HepG2 (cell line): Measurements from ENCODE around the gene HS6ST1. TPM values are rescaled to one million over a fixed set of nuclear protein-coding genes. Genes with fewer than 3 reads are reported as not detected.

Source experiments
- AHR ChIP-seq: IDR thresholded peaks from 2 replicates; pipeline ENCODE4 v1.6.1; 2018; ENCODE audit warnings: missing genetic modification reagents, missing compliant biosample characterization
- ATF7 ChIP-seq, 2 experiments: fragments of 450-650 bp in 1 of 2; sonication (generic) in 1 of 2; formaldehyde crosslinking in 1 of 2; IDR thresholded peaks; 2 replicates each; pipeline versions ENCODE4 v1.4.0 to v1.6.1; 2016 to 2020; ENCODE audit warnings: antibody characterized with exemption in 1 of 2, mild to moderate bottlenecking in 1 of 2, missing genetic modification reagents in 1 of 2
- BHLHE40 ChIP-seq: IDR thresholded peaks from 2 replicates; pipeline ENCODE4 v1.6.1; 2011; ENCODE audit warnings: low read length, improper control_type of control experiment
- DMAP1 ChIP-seq: IDR thresholded peaks from 2 replicates; pipeline ENCODE4 v1.6.1; 2016
- KDM3A ChIP-seq: IDR thresholded peaks from 2 replicates; pipeline ENCODE4 v1.6.1; 2018; ENCODE audit warnings: low read depth, missing compliant biosample characterization
- NR2F6 ChIP-seq, 2 experiments: IDR thresholded peaks; 2 replicates each; pipeline ENCODE4 v1.6.1; 2016; ENCODE audit warnings: antibody characterized with exemption in 1 of 2, mild to moderate bottlenecking in 1 of 2
- PBX2 ChIP-seq: IDR thresholded peaks from 2 replicates; pipeline ENCODE4 v1.6.1; 2016; ENCODE audit warnings: control low read depth
- POLR2G ChIP-seq: fragments of 200-400 bp; formaldehyde crosslinking; IDR thresholded peaks from 2 replicates; pipeline ENCODE4 v1.6.1; 2018; ENCODE audit warnings: mild to moderate bottlenecking, low read depth, low read length, moderate library complexity
- SAP130 ChIP-seq: IDR thresholded peaks from 2 replicates; pipeline ENCODE4 v1.6.1; 2016; ENCODE audit warnings: low read depth
- SP4 ChIP-seq: sonication (generic); formaldehyde crosslinking; IDR thresholded peaks from 2 replicates; pipeline ENCODE4 v1.8.1; 2023; ENCODE audit warnings: mild to moderate bottlenecking, missing genetic modification reagents
- THRA ChIP-seq: sonication (generic); formaldehyde crosslinking; IDR thresholded peaks from 2 replicates; pipeline ENCODE4 v1.4.0; 2020; ENCODE audit warnings: missing genetic modification reagents, borderline replicate concordance
- YY1 ChIP-seq: IDR thresholded peaks from 2 replicates; pipeline ENCODE4 v1.6.1; 2011; ENCODE audit warnings: low read length, low read depth, moderate library complexity, mild to moderate bottlenecking; ENCODE audit not compliant: insufficient read depth, insufficient replicate concordance
- ZC3H13 ChIP-seq: sonication (generic); formaldehyde crosslinking; IDR thresholded peaks from 2 replicates; pipeline ENCODE4 v1.8.1; 2023; ENCODE audit warnings: mild to moderate bottlenecking, missing genetic modification reagents, moderate library complexity
- ZNF292 ChIP-seq: sonication (generic); formaldehyde crosslinking; IDR thresholded peaks from 2 replicates; pipeline ENCODE4 v1.8.1; 2022; ENCODE audit warnings: mild to moderate bottlenecking, low read depth, missing genetic modification reagents, borderline replicate concordance
- ZZZ3 ChIP-seq: sonication (generic); formaldehyde crosslinking; IDR thresholded peaks from 2 replicates; pipeline ENCODE4 v1.4.0; 2020; ENCODE audit warnings: missing genetic modification reagents, mild to moderate bottlenecking, borderline replicate concordance
- polyA plus RNA-seq, 8 experiments: library from polyadenylated mRNA; depleted of rRNA in 3 of 8; stranded (reverse) in 7 of 8; unstranded in 1 of 8; fragments of >200 nt; fragmentation: Illumina TruSeq in 4 of 8; extraction: Trizol in 4 of 8; gene quantifications; 2 replicates each; pipeline versions ENCODE4 v1.2.1 to v1.2.3, GENCODE V29; 2011 to 2016; ENCODE audit warnings: low read depth in 4 of 8, missing spikeins in 1 of 8, mixed read lengths in 1 of 8; ENCODE audit not compliant: insufficient read depth in 1 of 8
- total RNA-seq, 5 experiments: library from RNA; depleted of rRNA; stranded (reverse); fragments of >200 nt; fragmentation: Illumina TruSeq; extraction: Trizol; gene quantifications; 2 replicates each; pipeline ENCODE4 v1.2.3, GENCODE V29; 2016; ENCODE audit warnings: low read depth in 1 of 5
- TF ChIP-seq, protein P1 (sequence below): sonication (generic); formaldehyde crosslinking; IDR thresholded peaks from 2 replicates; pipeline ENCODE4 v1.5.0; 2020; ENCODE audit warnings: missing genetic modification reagents, mild to moderate bottlenecking, borderline replicate concordance
- TF ChIP-seq, protein P2 (sequence below): sonication (generic); formaldehyde crosslinking; IDR thresholded peaks from 2 replicates; pipeline ENCODE4 v1.5.1; 2020; ENCODE audit warnings: mild to moderate bottlenecking, missing genetic modification reagents
- TF ChIP-seq, protein P3 (sequence below): sonication (generic); formaldehyde crosslinking; IDR thresholded peaks from 2 replicates; pipeline ENCODE4 v1.4.0; 2020; ENCODE audit warnings: missing genetic modification reagents

Gene HS6ST1
- total and polyA plus RNA-seq, 2 of the 13 experiments (the other 11 are each of a cell fraction or from before 2014, with no cell fraction given) = 34.5 to 84.6 TPM

DNA sequence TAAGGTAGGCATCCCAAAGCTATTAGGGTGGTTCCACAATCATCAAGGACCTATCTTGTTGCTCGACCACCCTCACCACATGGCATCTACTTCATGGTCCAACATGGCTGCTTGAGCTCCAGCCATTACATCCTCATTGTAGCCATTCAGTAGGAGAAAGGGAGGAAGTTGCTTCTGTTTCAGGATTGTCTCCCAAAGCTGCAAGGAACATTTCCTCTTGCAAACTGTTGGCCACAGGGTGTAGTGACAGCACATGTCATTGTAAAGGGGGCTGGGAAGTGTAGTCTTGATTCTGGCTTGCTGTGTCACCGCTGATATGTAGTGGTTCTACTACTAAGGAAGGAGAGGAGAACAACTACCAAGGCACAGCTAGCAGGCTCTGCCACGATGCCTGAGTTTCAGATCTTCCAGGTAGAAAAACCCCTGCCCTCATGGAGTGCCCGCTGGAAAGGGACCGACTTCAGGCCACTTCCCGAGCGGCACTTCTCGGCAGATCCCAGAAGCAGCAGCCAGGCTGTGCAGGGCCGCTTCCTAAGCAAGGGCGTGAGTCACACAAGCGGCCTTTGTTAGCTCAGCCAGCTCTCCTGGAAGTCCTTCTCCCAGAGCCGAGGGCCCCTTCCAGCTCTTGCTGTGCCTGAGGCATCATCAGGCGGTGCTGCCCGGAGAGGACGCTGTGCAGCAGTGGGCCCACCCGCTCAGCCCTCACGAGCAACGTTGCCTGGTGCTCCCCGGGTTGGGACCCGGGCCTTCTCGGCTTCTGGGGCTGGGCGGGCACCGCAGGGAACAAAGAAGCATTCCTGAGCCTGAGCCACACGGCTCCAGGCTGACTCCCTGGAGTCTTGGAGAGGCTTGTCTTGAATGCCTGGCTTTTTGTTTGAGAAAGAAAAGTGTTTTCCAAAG lies 58.2 kb downstream of the HS6ST1 start (continued):
- TF ChIP-seq BHLHE40 (no peak), POLR2G (peak; percentile 73), SAP130 (peak; percentile 65; the same call in 1 of the 2 replicates), ZC3H13 (CRISPR knock-in tag) (peak; percentile 18; the same call in 1 of the 2 replicates), DMAP1 (CRISPR knock-in tag) (peak; percentile 30; the same call in 1 of the 2 replicates), ZZZ3 (CRISPR knock-in tag) (no peak; the same call in 1 of the 2 replicates), PBX2 (CRISPR knock-in tag) (no peak), YY1 (peak; percentile 57), SP4 (peak; percentile 63), ATF7 (IDR thresholded peaks at IDR 0.05) (no peak), ATF7 (CRISPR knock-in tag; IDR thresholded peaks at IDR 0.05) (peak; percentile 62; the same call in 1 of the 2 replicates), THRA (CRISPR knock-in tag) (peak; percentile 52; the same call in 1 of the 2 replicates), AHR (CRISPR knock-in tag) (peak; percentile 67; the same call in 1 of the 2 replicates), NR2F6 (IDR thresholded peaks at IDR 0.05) (no peak), NR2F6 (CRISPR knock-in tag; IDR thresholded peaks at IDR 0.05) (0 out of 2 replicates have a peak, but pooled peaks have one; percentile 16), KDM3A (CRISPR knock-in tag) (peak; percentile 91; the same call in 1 of the 2 replicates), ZNF292 (CRISPR knock-in tag) (peak; percentile 96)
- TF ChIP-seq, protein P1, sequence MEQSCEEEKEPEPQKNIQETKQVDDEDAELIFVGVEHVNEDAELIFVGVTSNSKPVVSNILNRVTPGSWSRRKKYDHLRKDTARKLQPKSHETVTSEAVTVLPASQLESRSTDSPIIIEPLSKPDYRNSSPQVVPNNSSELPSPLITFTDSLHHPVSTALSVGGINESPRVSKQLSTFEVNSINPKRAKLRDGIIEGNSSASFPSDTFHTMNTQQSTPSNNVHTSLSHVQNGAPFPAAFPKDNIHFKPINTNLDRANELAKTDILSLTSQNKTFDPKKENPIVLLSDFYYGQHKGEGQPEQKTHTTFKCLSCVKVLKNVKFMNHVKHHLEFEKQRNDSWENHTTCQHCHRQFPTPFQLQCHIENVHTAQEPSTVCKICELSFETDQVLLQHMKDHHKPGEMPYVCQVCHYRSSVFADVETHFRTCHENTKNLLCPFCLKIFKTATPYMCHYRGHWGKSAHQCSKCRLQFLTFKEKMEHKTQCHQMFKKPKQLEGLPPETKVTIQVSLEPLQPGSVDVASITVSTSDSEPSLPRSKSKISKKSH (CRISPR knock-in tag) = peak; percentile 46; the same call in 1 of the 2 replicates
- TF ChIP-seq, protein P2, sequence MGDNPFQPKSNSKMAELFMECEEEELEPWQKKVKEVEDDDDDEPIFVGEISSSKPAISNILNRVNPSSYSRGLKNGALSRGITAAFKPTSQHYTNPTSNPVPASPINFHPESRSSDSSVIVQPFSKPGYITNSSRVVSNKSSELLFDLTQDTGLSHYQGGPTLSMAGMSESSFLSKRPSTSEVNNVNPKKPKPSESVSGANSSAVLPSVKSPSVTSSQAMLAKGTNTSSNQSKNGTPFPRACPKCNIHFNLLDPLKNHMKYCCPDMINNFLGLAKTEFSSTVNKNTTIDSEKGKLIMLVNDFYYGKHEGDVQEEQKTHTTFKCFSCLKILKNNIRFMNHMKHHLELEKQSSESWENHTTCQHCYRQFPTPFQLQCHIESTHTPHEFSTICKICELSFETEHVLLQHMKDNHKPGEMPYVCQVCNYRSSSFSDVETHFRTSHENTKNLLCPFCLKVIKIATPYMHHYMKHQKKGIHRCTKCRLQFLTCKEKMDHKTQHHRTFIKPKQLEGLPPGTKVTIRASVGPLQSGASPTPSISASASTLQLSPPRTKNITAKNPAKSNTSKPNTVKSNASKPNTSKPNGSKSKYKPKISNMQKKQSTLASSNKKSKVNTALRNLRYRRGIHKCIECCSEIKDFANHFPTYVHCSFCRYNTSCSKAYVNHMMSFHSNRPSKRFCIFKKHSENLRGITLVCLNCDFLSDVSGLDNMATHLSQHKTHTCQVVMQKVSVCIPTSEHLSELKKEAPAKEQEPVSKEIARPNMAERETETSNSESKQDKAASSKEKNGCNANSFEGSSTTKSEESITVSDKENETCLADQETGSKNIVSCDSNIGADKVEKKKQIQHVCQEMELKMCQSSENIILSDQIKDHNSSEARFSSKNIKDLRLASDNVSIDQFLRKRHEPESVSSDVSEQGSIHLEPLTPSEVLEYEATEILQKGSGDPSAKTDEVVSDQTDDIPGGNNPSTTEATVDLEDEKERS (CRISPR knock-in tag) = peak; percentile 90
- TF ChIP-seq, protein P3, sequence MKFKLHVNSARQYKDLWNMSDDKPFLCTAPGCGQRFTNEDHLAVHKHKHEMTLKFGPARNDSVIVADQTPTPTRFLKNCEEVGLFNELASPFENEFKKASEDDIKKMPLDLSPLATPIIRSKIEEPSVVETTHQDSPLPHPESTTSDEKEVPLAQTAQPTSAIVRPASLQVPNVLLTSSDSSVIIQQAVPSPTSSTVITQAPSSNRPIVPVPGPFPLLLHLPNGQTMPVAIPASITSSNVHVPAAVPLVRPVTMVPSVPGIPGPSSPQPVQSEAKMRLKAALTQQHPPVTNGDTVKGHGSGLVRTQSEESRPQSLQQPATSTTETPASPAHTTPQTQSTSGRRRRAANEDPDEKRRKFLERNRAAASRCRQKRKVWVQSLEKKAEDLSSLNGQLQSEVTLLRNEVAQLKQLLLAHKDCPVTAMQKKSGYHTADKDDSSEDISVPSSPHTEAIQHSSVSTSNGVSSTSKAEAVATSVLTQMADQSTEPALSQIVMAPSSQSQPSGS (CRISPR knock-in tag) = peak; percentile 39; the same call in 1 of the 2 replicates
